OCI-LY1 (cell line): ENCODE results near the gene SMYD3.

Experiments used
- CTCF ChIP-seq: fragments of 200-600 bp; sonication (generic), shearing (Covaris generic); IDR thresholded peaks from 2 replicates; pipeline ENCODE4 v1.5.1; 2017; ENCODE audit warnings: mild to moderate bottlenecking, antibody characterized with exemption, low read length, moderate library complexity, mixed read lengths
- EZH2 ChIP-seq: fragments of 200-600 bp; sonication (generic), shearing (Covaris generic); IDR thresholded peaks from 2 replicates; pipeline ENCODE4 v1.8.0; 2017; ENCODE audit warnings: borderline replicate concordance, mixed run types, mild to moderate bottlenecking, antibody characterized with exemption, low read length, moderate library complexity, mixed read lengths

- no peak for TF ChIP-seq CTCF
- TF ChIP-seq EZH2, result no peak
Observed at GRCh38 chr1:245895455-245895959, 611.6 kb downstream of the SMYD3 start.
